ENCODE results near the gene TEX48. TPM values are rescaled to one million over a fixed set of nuclear protein-coding genes. Genes with fewer than 3 reads are reported as not detected.

The TEX48 gene
- total and polyA plus RNA-seq, 2 donors (not counting 1 experiment from before 2014, with no cell fraction given), result not detected

DNA sequence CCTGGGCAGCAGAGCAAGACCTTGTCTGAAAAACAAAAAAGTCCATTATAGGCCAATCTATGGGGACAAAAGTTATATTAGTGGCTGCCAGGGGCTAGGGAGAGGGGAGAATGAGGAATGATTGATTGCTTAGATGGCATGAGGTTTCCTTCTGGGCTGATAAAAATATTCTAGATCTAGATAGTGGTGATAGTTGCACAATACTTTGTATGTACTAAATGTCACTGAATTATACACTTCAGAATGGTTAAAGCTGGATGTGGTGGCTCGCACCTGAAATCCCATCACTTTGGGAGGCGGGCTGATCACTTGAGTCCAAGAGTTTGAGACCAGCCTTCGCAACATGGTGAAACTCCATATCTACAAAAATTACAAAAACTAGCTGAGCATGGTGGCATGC is 42.8 kb upstream of the TEX48 start:
- ATAC-seq (ENCODE audit: low read depth), result no peak
- CTCF ChIA-PET, result interaction anchor here (1.4 kb wide), 1 partner anchor 182 kb away, joined by 5 read pairs; no protein-coding TSS in a partner anchor
- Mint-ChIP-seq H3K4me3 (no peak overlapping the region), H3K4me1 (peaks cover 17% of the 10 kb centered on the region), H3K27ac (no peak overlapping the region), H3K27me3 (peaks cover 9% of the 10 kb centered on the region), H3K9me3 (ENCODE audit: insufficient read depth) (peaks cover 4% of the 10 kb centered on the region)
- Histone ChIP-seq H3K4me3 (ENCODE audit: control extremely low read depth in 1 of 5, extremely low read depth in 1 of 5, insufficient read depth in 1 of 5, low read depth in 2 of 5, low read length in 4 of 5) (no peak overlapping the region), H3K9me3 (ENCODE audit: control extremely low read depth in 1 of 3, control insufficient read depth in 2 of 3, insufficient read depth in 1 of 3, low read length in 2 of 3) (peaks cover 1 to 5% (median 3%) of the 10 kb centered on the region in 3 donors), H3K27me3 (replicated peaks in 1 of 4; ENCODE audit: control extremely low read depth in 1 of 4, control insufficient read depth in 3 of 4, insufficient read depth in 4 of 4, low read length in 3 of 4) (peaks cover 0 to 11% (median 3%) of the 10 kb centered on the region in 4 experiments), H4K20me1 (ENCODE audit: control insufficient read depth, insufficient read depth, low read length, poor library complexity, severe bottlenecking) (no peaks in the 10 kb centered on the region), H3K27ac (ENCODE audit: low read length in 2 of 2) (no peak overlapping the region), H3K4me2 (replicated peaks; ENCODE audit: low read depth, low read length, poor library complexity, severe bottlenecking) (no peak overlapping the region), H2AFZ (ENCODE audit: insufficient read depth, low read depth, low read length, poor library complexity, severe bottlenecking) (no peak overlapping the region), H3K79me2 (ENCODE audit: control insufficient read depth, insufficient read depth, low read length) (no peaks in the 10 kb centered on the region), H3K4me1 (ENCODE audit: control insufficient read depth in 2 of 2, insufficient read depth in 2 of 2, low read length in 2 of 2) (peaks cover 15 to 18% of the 10 kb centered on the region in 2 donors), H3K9ac (ENCODE audit: low read length) (no peak overlapping the region), H3K36me3 (replicated peaks in 1 of 2; ENCODE audit: control extremely low read depth in 1 of 2, control insufficient read depth in 1 of 2, extremely low read depth in 1 of 2, insufficient read depth in 2 of 2, low read length in 1 of 2) (no peaks in the 10 kb centered on the region)
- no CpG with 5 or more reads among the region's 3 CpGs for WGBS (ENCODE audit: insufficient coverage)
- DNase-seq, result no peak
- no peak for TF ChIP-seq EZH2 (IDR thresholded peaks at IDR 0.05; ENCODE audit: borderline replicate concordance, insufficient read depth, low read depth, low read length, poor library complexity, severe bottlenecking)
- TF ChIP-seq, protein P1, sequence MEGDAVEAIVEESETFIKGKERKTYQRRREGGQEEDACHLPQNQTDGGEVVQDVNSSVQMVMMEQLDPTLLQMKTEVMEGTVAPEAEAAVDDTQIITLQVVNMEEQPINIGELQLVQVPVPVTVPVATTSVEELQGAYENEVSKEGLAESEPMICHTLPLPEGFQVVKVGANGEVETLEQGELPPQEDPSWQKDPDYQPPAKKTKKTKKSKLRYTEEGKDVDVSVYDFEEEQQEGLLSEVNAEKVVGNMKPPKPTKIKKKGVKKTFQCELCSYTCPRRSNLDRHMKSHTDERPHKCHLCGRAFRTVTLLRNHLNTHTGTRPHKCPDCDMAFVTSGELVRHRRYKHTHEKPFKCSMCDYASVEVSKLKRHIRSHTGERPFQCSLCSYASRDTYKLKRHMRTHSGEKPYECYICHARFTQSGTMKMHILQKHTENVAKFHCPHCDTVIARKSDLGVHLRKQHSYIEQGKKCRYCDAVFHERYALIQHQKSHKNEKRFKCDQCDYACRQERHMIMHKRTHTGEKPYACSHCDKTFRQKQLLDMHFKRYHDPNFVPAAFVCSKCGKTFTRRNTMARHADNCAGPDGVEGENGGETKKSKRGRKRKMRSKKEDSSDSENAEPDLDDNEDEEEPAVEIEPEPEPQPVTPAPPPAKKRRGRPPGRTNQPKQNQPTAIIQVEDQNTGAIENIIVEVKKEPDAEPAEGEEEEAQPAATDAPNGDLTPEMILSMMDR (IDR thresholded peaks at IDR 0.05), result no peak
- POLR2A ChIA-PET, result no interaction called here
- intact Hi-C loops (cut with micrococcal nuclease), result no loop called here

DNA sequence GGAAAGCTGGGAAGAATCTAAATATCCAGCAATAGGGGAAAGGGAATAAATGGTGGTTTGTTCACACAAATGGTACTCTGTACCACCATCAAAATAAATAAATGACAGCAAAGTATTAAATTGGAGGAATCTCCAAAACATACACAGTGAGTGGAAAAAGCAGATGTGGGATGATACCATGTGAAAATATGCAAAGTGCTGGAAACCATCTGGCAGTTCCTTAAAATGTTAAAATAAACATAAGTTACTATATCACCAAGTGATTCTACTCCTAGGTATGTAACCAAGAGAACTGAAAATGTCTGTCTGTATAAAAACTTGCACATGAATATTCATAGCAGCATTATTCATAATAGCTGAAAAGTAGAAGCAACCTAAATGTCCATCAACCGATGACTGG is 41.9 kb upstream of the TEX48 start:
- Histone ChIP-seq H3K79me2 (ENCODE audit: control insufficient read depth, insufficient read depth, low read length) (no peaks in the 10 kb centered on the region), H3K4me3 (ENCODE audit: control extremely low read depth in 1 of 5, extremely low read depth in 1 of 5, insufficient read depth in 1 of 5, low read depth in 2 of 5, low read length in 4 of 5) (no peak overlapping the region), H3K27ac (ENCODE audit: low read length in 2 of 2) (no peak overlapping the region), H3K9me3 (ENCODE audit: control extremely low read depth in 1 of 3, control insufficient read depth in 2 of 3, insufficient read depth in 1 of 3, low read length in 2 of 3) (peaks cover 1 to 4% (median 3%) of the 10 kb centered on the region in 3 donors), H3K36me3 (replicated peaks in 1 of 2; ENCODE audit: control extremely low read depth in 1 of 2, control insufficient read depth in 1 of 2, extremely low read depth in 1 of 2, insufficient read depth in 2 of 2, low read length in 1 of 2) (no peaks in the 10 kb centered on the region), H3K4me1 (ENCODE audit: control insufficient read depth in 2 of 2, insufficient read depth in 2 of 2, low read length in 2 of 2) (peaks cover 15 to 18% of the 10 kb centered on the region in 2 donors), H4K20me1 (ENCODE audit: control insufficient read depth, insufficient read depth, low read length, poor library complexity, severe bottlenecking) (no peaks in the 10 kb centered on the region), H3K27me3 (replicated peaks in 1 of 4; ENCODE audit: control extremely low read depth in 1 of 4, control insufficient read depth in 3 of 4, insufficient read depth in 4 of 4, low read length in 3 of 4) (peaks cover 0 to 14% (median 3%) of the 10 kb centered on the region in 4 experiments), H3K4me2 (replicated peaks; ENCODE audit: low read depth, low read length, poor library complexity, severe bottlenecking) (no peak overlapping the region), H2AFZ (ENCODE audit: insufficient read depth, low read depth, low read length, poor library complexity, severe bottlenecking) (no peak overlapping the region), H3K9ac (ENCODE audit: low read length) (no peak overlapping the region)
- no peak for DNase-seq
- ATAC-seq (ENCODE audit: low read depth), result no peak
- CTCF ChIA-PET, result interaction anchor here (0.7 to 1.4 kb wide), 2 partner anchors 183 to 292 kb away, joined by 3 to 5 read pairs; no protein-coding TSS in a partner anchor
- no peak overlapping the region for H3K4me3 Mint-ChIP-seq
- POLR2A ChIA-PET, result no interaction called here
- no peak overlapping the region for H3K27ac Mint-ChIP-seq
- H3K4me1 Mint-ChIP-seq, result peaks cover 17% of the 10 kb centered on the region
- WGBS (ENCODE audit: insufficient coverage), result no CpG with 5 or more reads among the region's 1 CpG
- peaks cover 4% of the 10 kb centered on the region for H3K9me3 Mint-ChIP-seq (ENCODE audit: insufficient read depth)
- H3K27me3 Mint-ChIP-seq, result peaks cover 14% of the 10 kb centered on the region
- TF ChIP-seq, protein P1 (IDR thresholded peaks at IDR 0.05), result no peak
- TF ChIP-seq EZH2 (IDR thresholded peaks at IDR 0.05; ENCODE audit: borderline replicate concordance, insufficient read depth, low read depth, low read length, poor library complexity, severe bottlenecking), result no peak
- intact Hi-C loops (cut with micrococcal nuclease), result no loop called here
